ENCODE measurements around the gene TLK2. TPM values are rescaled to one million over a fixed set of nuclear protein-coding genes. Genes with fewer than 3 reads are reported as not detected.

TLK2 gene
- total RNA-seq, 1 donor from 2014 or later, result 53.4 TPM

- Mint-ChIP-seq H3K27ac (no peak overlapping the region), H3K4me3 (no peak overlapping the region), H3K4me1 (ENCODE audit: unreplicated experiment) (peaks cover 6% of the 10 kb centered on the region), H3K36me3 (peaks cover 56% of the 10 kb centered on the region), H3K9me3 (peaks cover 6% of the 10 kb centered on the region), H3K27me3 (no peaks in the 10 kb centered on the region)
- DNase-seq (ENCODE audit: extremely low spot score, unreplicated experiment), result no peak
- no peak for TF ChIP-seq CTCF (conservative IDR thresholded peaks at IDR 0.05)
Observed at GRCh38 chr17:62596662-62597061, 118.0 kb downstream of the TLK2 start.

- no peak for DNase-seq (ENCODE audit: extremely low spot score, unreplicated experiment)
- Mint-ChIP-seq H3K4me1 (ENCODE audit: unreplicated experiment) (peaks cover 6% of the 10 kb centered on the region), H3K36me3 (peaks cover 59% of the 10 kb centered on the region), H3K27ac (no peak overlapping the region), H3K9me3 (peaks cover 6% of the 10 kb centered on the region), H3K27me3 (no peaks in the 10 kb centered on the region), H3K4me3 (no peak overlapping the region)
- no peak for TF ChIP-seq CTCF (conservative IDR thresholded peaks at IDR 0.05)
Observed at GRCh38 chr17:62597150-62597549, 118.5 kb downstream of the TLK2 start.

- Mint-ChIP-seq H3K4me1 (ENCODE audit: unreplicated experiment) (peaks cover 6% of the 10 kb centered on the region), H3K9me3 (peaks cover 6% of the 10 kb centered on the region), H3K27ac (no peak overlapping the region), H3K4me3 (peak overlapping the region; percentile 20), H3K36me3 (peaks cover 61% of the 10 kb centered on the region), H3K27me3 (no peaks in the 10 kb centered on the region)
- no peak for TF ChIP-seq CTCF (conservative IDR thresholded peaks at IDR 0.05)
- no peak for DNase-seq (ENCODE audit: extremely low spot score, unreplicated experiment)
Observed at GRCh38 chr17:62597920-62598319, 119.3 kb downstream of the TLK2 start.

- Mint-ChIP-seq H3K27ac (no peak overlapping the region), H3K9me3 (peaks cover 6% of the 10 kb centered on the region), H3K27me3 (no peaks in the 10 kb centered on the region), H3K4me1 (ENCODE audit: unreplicated experiment) (peaks cover 6% of the 10 kb centered on the region), H3K36me3 (peaks cover 61% of the 10 kb centered on the region), H3K4me3 (no peak overlapping the region)
- TF ChIP-seq CTCF (conservative IDR thresholded peaks at IDR 0.05), result no peak
- DNase-seq (ENCODE audit: extremely low spot score, unreplicated experiment), result no peak
Observed at GRCh38 chr17:62599964-62600657, 121.5 kb downstream of the TLK2 start.

GRCh38 chr17:62600805-62601204 lies 122.2 kb downstream of the TLK2 start:
- no peak for DNase-seq (ENCODE audit: extremely low spot score, unreplicated experiment)
- H3K27me3 Mint-ChIP-seq, result no peaks in the 10 kb centered on the region
- no peak for TF ChIP-seq CTCF (conservative IDR thresholded peaks at IDR 0.05)
- H3K27ac Mint-ChIP-seq, result no peak overlapping the region
- peaks cover 6% of the 10 kb centered on the region for H3K9me3 Mint-ChIP-seq
- H3K36me3 Mint-ChIP-seq, result peaks cover 61% of the 10 kb centered on the region
- H3K4me1 Mint-ChIP-seq (ENCODE audit: unreplicated experiment), result peaks cover 6% of the 10 kb centered on the region
- H3K4me3 Mint-ChIP-seq, result no peak overlapping the region

All from type B pancreatic cell (in vitro differentiated cells).